ENCODE data around the gene PSMD8.
"Not testable (repeated sequence)": the region's sequence is repeated elsewhere in the genome, so short reads cannot be mapped to it uniquely, and the experiment has no call there.

PSMD8 gene

GRCh38 chr19:38411041-38411712 lies 36.8 kb downstream of the PSMD8 start:
- no peak for DNase-seq (ENCODE audit: low read depth)

- not testable (repeated sequence) for DNase-seq (ENCODE audit: low read depth)
Measured at GRCh38 chr19:38411898-38412297, 37.5 kb downstream of the PSMD8 start.

GRCh38 chr19:38412491-38412890 lies 38.1 kb downstream of the PSMD8 start:
- DNase-seq (ENCODE audit: low read depth): no peak

GRCh38 chr19:38412961-38413360 lies 38.6 kb downstream of the PSMD8 start:
- DNase-seq (ENCODE audit: low read depth): no peak

GRCh38 chr19:38413416-38413815 lies 39.0 kb downstream of the PSMD8 start:
- DNase-seq (ENCODE audit: low read depth): no peak

- DNase-seq (ENCODE audit: low read depth): no peak
Measured at GRCh38 chr19:38417146-38417543, 42.8 kb downstream of the PSMD8 start.

GRCh38 chr19:38417544-38418506 lies 43.5 kb downstream of the PSMD8 start:
- DNase-seq (ENCODE audit: low read depth): no peak

- no peak for DNase-seq (ENCODE audit: low read depth)
Measured at GRCh38 chr19:38420935-38421334, 46.6 kb downstream of the PSMD8 start.

- DNase-seq (ENCODE audit: low read depth): no peak
Measured at GRCh38 chr19:38421856-38422255, 47.5 kb downstream of the PSMD8 start.

GRCh38 chr19:38422438-38422837 lies 48.1 kb downstream of the PSMD8 start:
- DNase-seq (ENCODE audit: low read depth): no peak

GRCh38 chr19:38424272-38424671 lies 49.9 kb downstream of the PSMD8 start:
- DNase-seq (ENCODE audit: low read depth): no peak

GRCh38 chr19:38425222-38425809 lies 50.9 kb downstream of the PSMD8 start:
- DNase-seq (ENCODE audit: low read depth): no peak

- no peak for DNase-seq (ENCODE audit: low read depth)
Measured at GRCh38 chr19:38425810-38426466, 51.6 kb downstream of the PSMD8 start, which contains the start of gene RASGRP4. Gene RASGRP4, minus strand, starts transcription at chr19:38426219. Its CDS starts 128 bp downstream, at chr19:38426091.

GRCh38 chr19:38427035-38427677 lies 52.8 kb downstream of the PSMD8 start:
- DNase-seq (ENCODE audit: low read depth): not testable (repeated sequence)

- no peak for DNase-seq (ENCODE audit: low read depth)
Measured at GRCh38 chr19:38429055-38429810, 54.9 kb downstream of the PSMD8 start.

GRCh38 chr19:38429811-38430156 lies 55.4 kb downstream of the PSMD8 start:
- DNase-seq (ENCODE audit: low read depth): no peak

- no peak for DNase-seq (ENCODE audit: low read depth)
Measured at GRCh38 chr19:38430931-38431330, 56.6 kb downstream of the PSMD8 start.

- no peak for DNase-seq (ENCODE audit: low read depth)
Measured at GRCh38 chr19:38433268-38433733, 58.9 kb downstream of the PSMD8 start, which contains the start of gene RYR1. Gene RYR1, plus strand, starts transcription at chr19:38433691. Its CDS starts 139 bp downstream, at chr19:38433830.
